Ishikawa (cell line): ENCODE measurements around the gene INCA1.

Experiments used
- CREB1 ChIP-seq: IDR thresholded peaks from 2 replicates; pipeline ENCODE4 v1.6.1; 2012; ENCODE audit warnings: low read depth
- EGR1 ChIP-seq: IDR thresholded peaks from 2 replicates; pipeline ENCODE4 v1.6.1; 2012
- EP300 ChIP-seq: IDR thresholded peaks from 2 replicates; pipeline ENCODE4 v1.6.1; 2012; ENCODE audit warnings: borderline replicate concordance
- REST ChIP-seq: IDR thresholded peaks from 2 replicates; pipeline ENCODE4 v1.6.1; 2012; ENCODE audit warnings: low read depth, mild to moderate bottlenecking
- TAF1 ChIP-seq: IDR thresholded peaks from 2 replicates; pipeline ENCODE4 v1.6.1; 2012; ENCODE audit warnings: low read depth, mild to moderate bottlenecking
- ZBTB7A ChIP-seq: IDR thresholded peaks from 2 replicates; pipeline ENCODE4 v1.6.1; 2012; ENCODE audit warnings: low read depth
- TF ChIP-seq, protein P1 (sequence below): IDR thresholded peaks from 2 replicates; pipeline ENCODE4 v1.6.1; 2012

DNA sequence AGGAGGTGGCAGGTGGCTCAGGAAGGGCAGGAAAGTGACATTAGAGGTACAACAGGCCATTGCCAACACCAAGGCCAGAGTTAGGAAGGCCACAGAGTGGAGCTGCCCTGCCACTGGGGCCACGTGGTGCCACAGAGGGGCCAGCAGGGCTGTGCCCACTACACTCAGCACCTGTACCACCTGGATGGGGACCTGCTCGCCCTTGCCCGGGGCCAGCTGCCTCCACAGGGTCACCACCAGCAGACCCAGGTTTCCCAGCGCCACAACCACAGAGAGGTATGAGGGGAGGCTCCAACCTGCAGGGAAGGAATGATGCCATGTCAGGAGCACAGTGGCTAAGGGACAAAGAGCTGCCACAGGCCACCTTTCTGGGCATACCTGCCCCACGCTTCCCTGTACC lies 36.7 kb upstream of the INCA1 start:
- no peak for TF ChIP-seq REST
- TF ChIP-seq, protein P1, sequence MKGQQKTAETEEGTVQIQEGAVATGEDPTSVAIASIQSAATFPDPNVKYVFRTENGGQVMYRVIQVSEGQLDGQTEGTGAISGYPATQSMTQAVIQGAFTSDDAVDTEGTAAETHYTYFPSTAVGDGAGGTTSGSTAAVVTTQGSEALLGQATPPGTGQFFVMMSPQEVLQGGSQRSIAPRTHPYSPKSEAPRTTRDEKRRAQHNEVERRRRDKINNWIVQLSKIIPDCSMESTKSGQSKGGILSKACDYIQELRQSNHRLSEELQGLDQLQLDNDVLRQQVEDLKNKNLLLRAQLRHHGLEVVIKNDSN: no peak
- TF ChIP-seq ZBTB7A: no peak
- no peak for TF ChIP-seq CREB1
- no peak for TF ChIP-seq EP300
- no peak for TF ChIP-seq EGR1
- TF ChIP-seq TAF1: no peak
